Measurements from ENCODE around the gene PGAP3.

The PGAP3 gene

GRCh38 chr17:39666601-39667261, 21.1 kb downstream of the PGAP3 start (continued):
- TF ChIP-seq ZBTB49 (tag by site-specific recombination; IDR thresholded peaks at IDR 0.05; ENCODE audit: low read depth) (no peak), ZNF350 (tag by site-specific recombination; IDR thresholded peaks at IDR 0.05) (no peak), ZNF10 (tag by site-specific recombination; IDR thresholded peaks at IDR 0.05) (no peak), ZIC2 (tag by site-specific recombination; IDR thresholded peaks at IDR 0.05) (peak; percentile 97), CTCF (tag by site-specific recombination; IDR thresholded peaks at IDR 0.05) (no peak), ZNF292 (tag by site-specific recombination; IDR thresholded peaks at IDR 0.05; ENCODE audit: borderline replicate concordance, low read depth) (no peak)

- Histone ChIP-seq H3K9me3 (ENCODE audit: control insufficient read depth, insufficient read depth, low read depth, low read length) (no peaks in the 10 kb centered on the region), H3K4me1 (ENCODE audit: control insufficient read depth, insufficient read depth, low read length) (peaks cover 9% of the 10 kb centered on the region), H3K36me3 (ENCODE audit: control insufficient read depth in 2 of 2, insufficient read depth in 1 of 2, low read length in 2 of 2) (peaks cover 0 to 18% of the 10 kb centered on the region in 2 experiments; a peak in 1 of 3 replicates), H3K4me3 (ENCODE audit: low read depth, low read length) (no peak overlapping the region), H3K27ac (ENCODE audit: extremely low read depth, low read depth, low read length) (no peak overlapping the region)
- TF ChIP-seq ZNF335 (tag by site-specific recombination; conservative IDR thresholded peaks at IDR 0.05), result peak; percentile 32; the same call in 1 of the 2 replicates
- TF ChIP-seq ZNF501 (tag by site-specific recombination; IDR thresholded peaks at IDR 0.05), result no peak
- 0 out of 2 replicates have a peak, but pooled peaks have one; percentile 10 for TF ChIP-seq BCL11A (tag by site-specific recombination; IDR thresholded peaks at IDR 0.05; ENCODE audit: low read depth)
- TF ChIP-seq ZBTB44 (tag by site-specific recombination; IDR thresholded peaks at IDR 0.05), result 0 out of 2 replicates have a peak, but pooled peaks have one; percentile 34
- no peak for TF ChIP-seq GLI2 (tag by site-specific recombination; IDR thresholded peaks at IDR 0.05; ENCODE audit: borderline replicate concordance, low read depth)
- TF ChIP-seq CTCF (tag by site-specific recombination; IDR thresholded peaks at IDR 0.05), result no peak
- TF ChIP-seq AEBP2 (tag by site-specific recombination; IDR thresholded peaks at IDR 0.05; ENCODE audit: borderline replicate concordance), result no peak
- peak; percentile 56; the same call in 1 of the 2 replicates for TF ChIP-seq ZFP69B (tag by site-specific recombination; IDR thresholded peaks at IDR 0.05)
- no peak for TF ChIP-seq ZNF692 (tag by site-specific recombination; IDR thresholded peaks at IDR 0.05)
- TF ChIP-seq TRIM28 (IDR thresholded peaks at IDR 0.05; ENCODE audit: borderline replicate concordance, low read length), result no peak
- 0 out of 2 replicates have a peak, but pooled peaks have one; percentile 33 for TF ChIP-seq ZBTB8A (tag by site-specific recombination; IDR thresholded peaks at IDR 0.05)
- no peak for TF ChIP-seq ZNF626 (tag by site-specific recombination; IDR thresholded peaks at IDR 0.05)
- ChIA-PET POLR2A (interaction anchor here (0.6 to 1.4 kb wide), 5 partner anchors 10 to 98 kb away, joined by 3 to 5 read pairs (median 3); partner anchors contain the start of gene ERBB2), CTCF (interaction anchor here (0.6 to 11.6 kb wide), 9 partner anchors 15 to 139 kb away, joined by 3 to 168 read pairs (median 3); partner anchors contain the start of gene PPP1R1B)
Measured at GRCh38 chr17:39666231-39666600, 21.6 kb downstream of the PGAP3 start.

Measured in HEK293 (cell line).